ENCODE results near the gene TAS2R31. TPM values are rescaled to one million over a fixed set of nuclear protein-coding genes. Genes with fewer than 3 reads are reported as not detected.

TAS2R31 gene, protein sequence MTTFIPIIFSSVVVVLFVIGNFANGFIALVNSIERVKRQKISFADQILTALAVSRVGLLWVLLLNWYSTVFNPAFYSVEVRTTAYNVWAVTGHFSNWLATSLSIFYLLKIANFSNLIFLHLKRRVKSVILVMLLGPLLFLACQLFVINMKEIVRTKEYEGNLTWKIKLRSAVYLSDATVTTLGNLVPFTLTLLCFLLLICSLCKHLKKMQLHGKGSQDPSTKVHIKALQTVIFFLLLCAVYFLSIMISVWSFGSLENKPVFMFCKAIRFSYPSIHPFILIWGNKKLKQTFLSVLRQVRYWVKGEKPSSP
- 2.4 and 3.7 TPM in 2 replicates for total RNA-seq

GRCh38 chr12:11031307-11031706 is at the start of gene TAS2R31:
Gene TAS2R31, minus strand, starts transcription at chr12:11031407. Its CDS starts 72 bp downstream, at chr12:11031335.

DNA sequence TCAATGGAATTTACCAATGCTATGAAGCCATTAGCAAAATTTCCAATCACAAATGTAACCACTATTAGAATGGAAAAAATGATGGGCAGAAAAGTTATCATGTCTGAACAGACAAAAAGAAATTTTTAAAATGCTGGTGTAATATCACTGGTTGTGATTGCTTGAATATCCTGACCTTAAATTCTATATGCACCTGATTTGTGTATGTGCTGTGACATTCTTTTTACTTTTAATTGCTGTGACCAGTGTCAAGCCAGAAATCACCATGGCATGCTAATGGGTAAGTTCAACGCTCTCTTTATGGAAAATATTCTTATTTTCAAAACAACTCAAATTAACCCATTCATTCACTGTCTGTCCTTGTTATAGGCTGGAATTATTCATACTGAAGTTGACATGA is 31.0 kb upstream of the TAS2R31 start, which contains the start of gene TAS2R46:
TAS2R46 (minus strand) TSS at position 101 of the 400 bp plus-strand sequence; CDS start at position 101, 0 bp downstream.

DNA sequence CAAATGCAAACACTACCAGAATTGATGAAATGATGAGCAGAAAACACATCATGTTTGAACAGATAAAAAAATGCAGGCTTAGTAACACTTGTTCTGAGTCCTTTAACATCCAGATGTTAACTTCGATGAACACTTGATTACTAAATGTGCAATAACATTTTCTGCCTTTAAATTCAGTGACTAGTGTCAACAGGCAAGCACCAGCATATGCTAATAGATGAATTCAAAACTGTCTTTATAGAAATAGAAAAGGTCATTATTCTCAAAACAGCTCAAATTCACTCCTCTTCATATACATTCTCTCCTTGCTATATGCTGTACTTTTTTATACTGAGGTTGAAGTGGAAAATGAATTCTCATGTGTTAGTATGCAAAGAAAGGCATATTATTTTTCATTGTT is 8.7 kb downstream of the TAS2R31 start, which contains the start of gene TAS2R19:
TAS2R19 (minus strand) TSS at position 101 of the 400 bp plus-strand sequence; CDS start at position 52, 49 bp downstream.

GRCh38 chr12:10998204-10998603 is 33.0 kb downstream of the TAS2R31 start, which contains the start of gene TAS2R20:
Gene TAS2R20, minus strand, starts transcription at chr12:10998304. Its CDS starts 429 bp downstream, at chr12:10997875.

GRCh38 chr12:10986812-10987211 is 44.4 kb downstream of the TAS2R31 start, which contains the start of gene TAS2R50:
Gene TAS2R50, minus strand, starts transcription at chr12:10986912. Its CDS starts 52 bp downstream, at chr12:10986860.

Other genes with a start within 250 kb of the TAS2R31 start
- gene TAS2R7, start 228.8 kb downstream of the TAS2R31 start, total RNA-seq, result not detected in 2 replicates
- not detected in 2 replicates for gene TAS2R8, start 224.1 kb downstream of the TAS2R31 start, total RNA-seq
- not detected in 2 replicates for gene TAS2R9, start 221.2 kb downstream of the TAS2R31 start, total RNA-seq
- gene TAS2R10, start 205.0 kb downstream of the TAS2R31 start, total RNA-seq, result 0.55 and 0.71 TPM in 2 replicates
- 0.37 and 0.57 TPM in 2 replicates for gene PRR4, start 181.9 kb downstream of the TAS2R31 start, total RNA-seq
- 11.2 and 16.6 TPM in 2 replicates for gene PRH1, start 147.2 kb downstream of the TAS2R31 start, total RNA-seq
- gene TAS2R13, start 121.8 kb downstream of the TAS2R31 start, total RNA-seq, result 0.65 and 0.85 TPM in 2 replicates
- 0.14 and 0.18 TPM in 2 replicates for gene PRH2, start 102.2 kb downstream of the TAS2R31 start, total RNA-seq
- gene TAS2R14, start 92.1 kb downstream of the TAS2R31 start, total RNA-seq, result 1.7 and 2.4 TPM in 2 replicates
- 2.1 and 2.4 TPM in 2 replicates for gene TAS2R50, start 44.5 kb downstream of the TAS2R31 start, total RNA-seq
- gene TAS2R20, start 33.1 kb downstream of the TAS2R31 start, total RNA-seq, result 2.2 and 2.4 TPM in 2 replicates
- gene TAS2R19, start 8.8 kb downstream of the TAS2R31 start, total RNA-seq, result 4.0 and 4.1 TPM in 2 replicates
- gene TAS2R46, start 30.9 kb upstream of the TAS2R31 start, total RNA-seq, result 1.3 and 1.8 TPM in 2 replicates
- 1.3 TPM in 1 of 2 replicates, not detected in the other for gene TAS2R43, start 60.9 kb upstream of the TAS2R31 start, total RNA-seq
- gene TAS2R30, start 103.2 kb upstream of the TAS2R31 start, total RNA-seq, result 2.9 and 3.3 TPM in 2 replicates
- gene SMIM10L1, start 139.8 kb upstream of the TAS2R31 start, total RNA-seq, result 4.7 and 5.3 TPM in 2 replicates
- gene TAS2R42, start 155.5 kb upstream of the TAS2R31 start, total RNA-seq, result not detected in 2 replicates
- not detected in 2 replicates for gene PRB3, start 238.3 kb upstream of the TAS2R31 start, total RNA-seq